NCI-H524 (cell line): ENCODE data around the gene ADAMTS18.

Experiments used
- DNase-seq, 2 experiments: peaks; one replicate each; lab custom pipeline; 2025; lab: John Stamatoyannopoulos, UW

ADAMTS18 gene

DNA sequence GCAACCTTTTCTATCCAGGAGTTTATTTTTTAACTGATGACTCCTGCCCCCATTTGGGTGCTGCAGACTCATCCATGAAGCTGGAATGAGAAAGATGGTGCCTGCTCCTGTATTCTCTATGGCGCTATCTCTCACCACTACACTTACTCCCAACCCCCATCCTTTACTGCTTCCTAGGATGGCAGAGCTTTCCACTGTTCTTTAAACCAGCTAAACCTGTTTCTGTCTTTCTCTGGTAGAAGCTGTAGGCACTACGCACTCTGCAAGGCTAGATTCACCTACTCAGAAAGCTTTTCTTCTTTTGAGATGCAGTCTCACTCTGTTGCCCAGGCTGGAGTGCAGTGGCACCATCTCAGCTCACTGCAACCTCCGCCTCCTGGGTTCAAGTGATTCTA, 47.0 kb downstream of the ADAMTS18 start:
- DNase-seq, result no peak

DNA sequence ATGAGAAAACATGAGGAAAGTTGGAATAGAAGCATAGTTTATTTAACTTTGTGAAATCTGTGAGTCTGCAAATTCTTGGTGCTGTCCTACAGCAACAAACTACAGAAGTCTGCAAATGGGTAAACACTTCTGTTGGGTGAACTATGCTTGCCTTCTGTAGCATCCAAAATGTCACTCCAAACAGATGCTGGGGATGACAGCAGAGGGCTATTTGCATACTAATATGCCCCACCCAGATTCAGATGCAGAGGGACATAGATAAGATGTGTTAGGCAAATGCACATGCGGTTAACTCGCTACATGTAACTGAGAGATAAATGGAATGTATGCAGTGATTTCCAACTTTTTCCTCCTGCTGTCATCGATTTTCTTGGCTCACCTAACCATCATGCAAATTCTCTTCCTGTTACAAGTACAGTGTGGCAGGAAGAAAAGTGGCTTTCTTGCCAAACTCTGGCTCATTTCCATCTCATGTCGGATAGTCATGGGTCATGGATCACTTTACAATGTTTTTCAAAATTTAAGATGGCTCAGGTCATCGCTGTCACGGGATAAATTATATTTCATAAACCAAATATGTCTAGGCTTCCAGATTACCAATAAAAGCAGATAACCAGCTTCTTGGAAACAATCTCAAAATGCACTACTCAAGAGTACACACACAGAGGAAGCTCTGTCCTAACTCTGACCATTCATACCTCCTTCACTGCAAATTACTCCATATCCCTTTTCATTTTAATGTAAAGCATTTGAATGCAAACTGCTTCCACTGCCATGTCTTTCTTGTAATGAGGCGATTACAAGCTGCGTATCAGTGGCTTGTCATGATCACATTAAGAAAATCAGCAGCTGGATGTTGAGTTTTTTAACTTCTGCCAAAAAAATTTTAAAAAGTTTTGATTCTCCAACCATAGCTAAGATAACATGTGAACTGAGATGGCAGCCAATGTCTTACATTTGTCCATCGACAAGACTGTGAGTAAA, 47.7 kb downstream of the ADAMTS18 start:
- DNase-seq, result peak in 1 of 2 experiments; percentile 9

DNA sequence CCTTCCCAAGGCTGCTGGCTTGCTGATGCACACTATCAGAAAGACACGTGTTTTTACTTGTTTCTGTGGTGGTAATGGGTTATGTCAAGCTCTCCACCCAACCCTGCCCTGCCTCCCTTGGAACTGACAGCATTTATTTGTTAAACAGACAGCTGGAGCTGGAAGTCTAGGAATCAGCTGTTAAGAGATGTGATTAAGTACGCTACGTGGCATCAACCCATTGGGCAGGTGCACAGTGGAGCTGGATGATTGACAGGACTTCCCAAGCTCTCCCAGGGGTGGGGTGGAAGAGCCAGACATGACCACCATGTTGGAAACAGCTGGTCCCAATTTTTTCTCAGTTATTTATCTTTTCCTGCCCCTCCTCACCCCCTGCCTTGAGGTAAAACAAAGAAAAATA, 49.4 kb downstream of the ADAMTS18 start:
- DNase-seq, result peak in 1 of 2 experiments; percentile 13

DNA sequence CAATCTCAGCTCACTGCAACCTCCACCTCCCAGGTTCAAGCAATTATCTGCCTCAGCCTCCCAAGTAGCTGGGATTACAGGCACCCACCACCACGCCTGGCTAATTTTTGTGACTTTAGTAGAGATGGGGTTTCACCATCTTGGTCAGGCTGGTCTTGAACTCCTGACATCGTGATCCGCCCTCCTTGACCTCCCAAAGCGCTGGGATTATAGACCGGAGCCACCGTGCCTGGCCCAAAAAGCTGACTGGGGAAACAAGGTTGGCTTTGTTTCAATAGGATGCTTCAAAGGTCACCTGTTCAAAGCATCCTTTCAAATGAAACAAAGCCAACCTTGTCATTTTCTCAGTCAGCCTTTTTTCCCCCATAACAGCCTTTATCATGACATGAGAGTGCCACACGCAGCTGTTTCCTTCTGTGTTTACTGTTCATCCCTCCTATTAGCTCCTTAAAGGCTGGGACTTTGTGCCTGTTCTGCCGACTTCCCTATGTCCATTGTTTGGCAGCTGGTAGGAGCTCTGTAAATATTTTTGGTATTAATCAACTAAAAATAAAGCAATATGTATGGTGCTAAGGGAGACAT, 51.1 kb downstream of the ADAMTS18 start:
- no peak for DNase-seq

DNA sequence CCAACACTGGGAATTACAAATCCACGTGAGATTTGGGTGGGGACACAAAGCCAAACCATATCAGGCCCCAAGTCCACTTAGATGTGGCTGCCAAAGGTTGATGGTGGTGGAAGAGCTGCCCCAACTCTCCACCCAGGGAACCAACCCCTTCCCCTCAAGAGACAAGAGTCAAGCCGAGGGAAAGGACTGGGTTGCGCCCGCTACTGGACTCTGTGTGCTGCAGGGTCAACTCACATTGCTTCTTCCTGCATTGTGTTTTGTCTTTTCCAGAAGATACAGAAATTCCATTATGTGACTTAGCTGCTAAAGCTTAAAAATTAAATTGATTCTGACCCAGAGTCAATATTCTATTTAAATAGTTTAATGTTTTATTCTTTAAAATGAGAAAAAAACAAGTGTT, 58.5 kb downstream of the ADAMTS18 start:
- DNase-seq, result no peak

DNA sequence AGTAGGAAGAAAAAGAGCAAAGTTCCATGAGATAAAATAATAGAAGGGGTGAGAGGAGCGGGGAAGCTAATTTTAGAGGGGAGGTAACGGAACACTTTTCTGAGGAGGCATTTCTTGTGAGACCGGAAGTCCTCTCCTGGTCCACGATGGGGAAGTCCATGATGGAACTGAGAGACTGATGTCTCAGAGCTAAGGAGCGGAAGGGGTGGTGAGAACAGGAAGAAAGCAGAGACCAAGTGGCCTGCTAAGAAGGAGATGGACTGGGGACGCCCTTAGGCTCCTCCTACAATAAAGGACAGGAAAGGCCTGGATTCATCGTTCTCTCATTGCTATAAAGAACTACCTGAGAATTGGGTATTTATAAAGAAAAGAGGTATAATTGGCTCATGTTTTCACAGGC, 59.4 kb downstream of the ADAMTS18 start:
- DNase-seq, result no peak

DNA sequence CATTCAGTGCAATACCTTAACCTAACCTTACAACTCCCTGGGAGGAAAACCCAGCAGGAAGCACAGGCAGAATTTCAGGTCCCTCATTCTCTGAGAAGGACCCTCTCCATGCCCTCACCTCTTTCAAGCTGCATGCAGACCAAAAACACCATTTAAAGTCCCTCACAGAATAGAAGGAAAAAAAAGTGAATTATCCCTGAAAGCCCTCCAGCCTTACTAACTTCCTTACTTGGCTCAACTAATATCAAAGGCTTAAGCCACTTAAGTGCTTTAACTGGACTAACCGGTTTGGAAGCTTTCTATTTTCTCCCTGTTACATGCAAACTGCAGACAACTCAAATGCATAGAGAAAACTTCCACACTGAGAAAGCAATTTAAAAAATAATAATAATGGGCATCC, 60.5 kb downstream of the ADAMTS18 start:
- peak in 1 of 2 experiments; percentile 33 for DNase-seq

DNA sequence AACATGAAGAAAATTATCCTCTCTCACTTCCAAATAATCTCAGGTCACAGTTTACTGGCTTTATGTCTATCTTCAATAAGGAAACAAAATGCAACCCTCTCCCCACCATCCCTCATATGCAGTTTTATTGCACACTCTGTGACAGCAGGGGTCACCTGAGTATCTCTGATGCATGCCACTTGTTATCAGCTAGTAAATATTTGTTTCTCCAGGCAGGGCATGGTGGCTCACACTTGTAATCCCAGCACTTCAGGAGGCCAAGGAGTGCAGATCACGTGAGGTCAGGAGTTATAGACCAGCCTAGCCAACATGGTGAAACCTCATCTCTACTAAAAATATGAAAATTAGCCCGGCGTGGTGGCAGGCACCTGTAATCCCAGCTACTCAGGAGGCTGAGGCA, 61.1 kb downstream of the ADAMTS18 start:
- no peak for DNase-seq

DNA sequence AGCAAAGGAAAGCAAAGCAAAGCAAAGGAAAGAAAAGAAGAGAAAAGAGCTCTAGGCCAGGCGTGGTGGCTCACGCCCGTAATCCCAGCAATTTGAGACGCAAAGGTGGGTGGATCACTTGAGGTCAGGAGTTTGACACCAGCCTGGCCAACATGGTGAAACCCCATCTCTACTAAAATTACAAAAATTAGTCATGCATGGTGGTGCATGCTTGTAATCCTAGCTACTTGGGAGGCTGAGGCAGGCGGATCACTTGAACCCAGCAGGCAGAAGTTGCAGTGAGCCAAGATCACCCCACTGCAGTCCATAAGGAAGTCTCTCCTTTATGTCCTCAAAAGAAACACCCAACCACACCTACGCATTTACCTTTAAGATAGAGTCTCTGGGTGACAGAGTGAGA, 70.1 kb downstream of the ADAMTS18 start:
- DNase-seq, result no peak

DNA sequence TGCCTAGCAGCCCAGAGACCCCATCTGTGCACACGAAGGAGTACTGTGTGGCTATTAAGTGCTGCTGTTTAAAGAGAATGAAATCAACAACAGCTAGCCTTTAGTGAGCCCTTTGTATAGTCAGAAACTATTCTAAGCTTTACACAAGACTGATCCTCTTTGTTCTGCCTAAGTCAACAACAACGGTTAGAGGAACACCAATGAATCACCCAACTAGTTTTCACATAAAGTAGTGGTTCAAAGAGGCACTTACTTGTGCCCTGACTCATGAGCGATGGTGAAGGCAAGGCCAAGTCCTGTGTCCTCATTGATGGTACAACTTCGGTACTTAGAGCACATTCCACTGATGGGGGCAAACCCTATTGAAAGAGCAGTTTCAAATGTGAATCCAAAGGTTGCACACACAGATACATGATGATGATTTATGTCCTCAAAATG, 75.8 kb downstream of the ADAMTS18 start:
- no peak for DNase-seq

DNA sequence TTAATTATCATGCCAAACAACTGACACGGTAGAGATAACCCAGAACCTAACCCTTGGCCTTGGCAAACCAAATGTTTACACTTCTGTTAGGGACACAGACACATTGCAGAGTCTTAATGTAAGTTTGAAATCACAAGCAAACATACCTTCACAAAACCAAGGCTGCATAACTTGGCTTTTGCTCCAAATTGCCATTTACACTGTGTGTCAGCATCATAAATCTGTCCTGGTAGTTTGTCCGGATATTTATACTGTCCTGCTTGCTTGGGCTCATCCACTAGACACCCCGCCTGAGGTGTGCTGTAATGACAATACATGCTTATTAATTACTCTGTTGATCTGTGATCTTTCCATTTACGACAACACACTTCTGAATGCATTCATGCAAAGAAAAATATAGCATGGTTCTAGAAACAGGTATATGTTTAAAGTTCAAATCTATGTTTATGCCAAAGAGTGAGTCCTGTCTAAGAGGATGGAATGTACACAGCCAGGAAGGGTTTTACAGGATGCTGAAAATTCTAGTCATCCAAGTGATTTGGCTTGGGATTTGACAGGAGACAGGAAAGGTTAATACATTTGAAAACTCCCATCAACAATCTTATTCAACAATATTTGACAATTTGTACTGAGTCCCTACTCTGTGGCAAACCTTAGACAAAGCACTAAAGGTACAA, 81.1 kb downstream of the ADAMTS18 start:
- DNase-seq, result no peak

DNA sequence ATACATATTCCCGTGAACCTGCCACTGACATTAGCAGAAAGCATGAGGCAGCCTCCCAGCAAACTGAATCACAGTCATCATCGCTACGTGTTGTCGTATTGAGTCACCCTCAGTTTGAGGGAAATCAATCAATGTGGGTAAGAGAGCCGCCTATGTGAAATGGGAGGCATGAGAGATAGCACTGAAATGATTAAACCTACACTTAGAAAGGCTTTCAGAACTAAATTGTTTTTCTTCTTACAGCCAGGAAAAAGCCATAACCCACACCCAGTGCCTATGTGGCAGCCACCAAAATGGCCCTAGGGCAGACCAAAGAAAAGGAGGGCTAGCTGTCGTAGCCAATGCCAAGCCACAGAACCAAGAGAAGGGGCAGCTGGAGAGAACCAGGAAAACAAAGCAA, 90.5 kb downstream of the ADAMTS18 start:
- DNase-seq, result no peak

DNA sequence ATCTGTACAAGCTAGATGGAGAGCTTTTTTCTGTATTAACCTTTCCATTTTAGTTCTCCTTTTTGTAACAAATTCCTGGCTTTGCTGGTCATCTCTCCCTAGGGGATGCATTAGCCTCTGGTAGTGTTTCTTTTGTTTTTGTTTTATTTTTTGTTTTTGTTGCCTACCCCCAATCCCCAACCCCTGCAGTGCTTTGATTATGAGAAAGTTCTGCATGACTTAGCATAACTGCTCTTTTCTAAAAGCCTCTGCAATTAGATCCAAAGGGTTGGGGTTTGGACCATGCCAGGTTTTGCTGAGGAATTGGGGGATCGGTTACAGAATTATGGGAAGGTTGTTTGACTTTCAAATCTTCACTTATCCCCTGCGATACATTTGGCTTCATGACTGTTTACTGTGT, 98.2 kb downstream of the ADAMTS18 start:
- no peak for DNase-seq

DNA sequence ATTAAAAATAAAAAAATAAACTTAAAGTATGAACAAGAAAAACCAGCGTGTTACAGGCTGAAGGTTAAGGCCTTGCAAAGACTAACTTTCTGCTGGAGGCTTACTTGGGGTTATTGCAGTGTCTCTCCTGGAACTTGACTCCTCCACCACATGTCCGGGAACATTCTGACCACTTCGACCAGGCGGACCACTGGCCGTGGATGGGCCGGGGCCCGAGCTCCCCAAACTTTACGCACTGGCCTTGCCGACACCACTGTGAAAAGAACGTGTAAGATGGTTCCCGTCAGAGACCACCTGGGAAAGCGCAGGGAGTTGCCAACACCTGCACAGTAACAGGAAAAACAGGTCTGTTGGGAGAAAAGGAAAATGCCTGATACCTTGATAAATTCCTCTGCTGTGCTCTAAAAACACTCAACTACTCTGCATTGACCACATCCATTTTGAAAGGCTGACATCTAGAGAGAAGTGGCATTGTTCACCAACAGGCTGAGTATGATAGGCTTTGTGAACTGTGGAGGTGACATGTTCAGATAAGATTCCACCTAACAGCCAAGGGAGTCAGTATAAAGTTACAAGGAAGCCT, 99.1 kb downstream of the ADAMTS18 start:
- no peak for DNase-seq

DNA sequence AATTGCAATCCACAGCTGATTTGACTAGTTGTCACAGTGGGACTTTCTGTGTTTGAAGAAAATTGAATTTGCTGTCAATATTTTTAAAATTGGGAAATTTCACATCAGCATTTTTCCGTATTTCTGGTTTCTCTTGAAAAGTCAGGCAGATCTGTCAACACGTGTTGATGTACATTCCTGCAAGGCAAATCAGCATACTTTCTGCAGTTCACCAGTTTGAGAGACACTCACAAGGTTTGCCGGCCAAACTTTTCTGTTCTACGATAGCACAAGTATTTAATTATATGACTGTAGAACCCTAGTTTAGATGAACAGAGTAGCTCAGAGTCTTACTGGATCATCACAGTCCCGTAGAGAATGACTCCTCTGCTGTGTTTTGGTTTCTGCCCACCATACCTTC, 102.0 kb downstream of the ADAMTS18 start:
- no peak for DNase-seq

DNA sequence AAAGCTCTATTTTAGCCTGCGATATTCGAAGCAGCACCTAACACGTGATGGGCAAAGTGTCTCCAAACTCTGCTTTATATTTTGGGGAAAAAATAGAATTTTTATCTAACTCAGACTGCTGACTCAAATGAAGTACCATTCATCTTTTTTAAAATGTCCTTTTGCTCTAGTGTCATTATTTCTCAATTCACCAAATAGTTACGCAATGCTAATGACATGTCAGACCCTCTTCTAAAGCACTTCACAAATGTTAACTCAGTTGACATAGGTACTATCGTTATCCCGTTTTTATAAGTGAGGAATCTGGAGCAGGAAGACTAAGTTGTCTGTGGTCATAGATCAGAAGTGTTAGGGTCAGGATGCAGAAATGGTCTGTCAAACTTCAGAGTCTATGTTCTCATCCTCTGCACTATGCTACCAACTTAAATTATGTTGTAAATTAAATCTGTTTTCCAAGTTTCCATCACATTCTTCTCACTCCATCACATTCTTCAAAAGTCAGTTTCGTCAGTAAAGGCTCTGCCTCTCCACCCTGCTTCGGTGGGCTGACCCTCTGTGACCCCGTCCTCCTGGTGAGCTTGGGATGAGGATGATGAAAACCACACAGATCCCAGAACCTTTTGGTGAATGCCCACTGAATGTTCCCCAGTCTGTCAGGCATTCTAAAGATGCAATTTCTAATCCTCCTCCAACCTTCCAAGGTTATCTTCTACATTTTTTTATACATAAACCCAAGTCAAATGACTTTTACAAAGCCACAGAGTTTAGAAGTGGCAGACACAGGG, 102.8 kb downstream of the ADAMTS18 start:
- no peak for DNase-seq

DNA sequence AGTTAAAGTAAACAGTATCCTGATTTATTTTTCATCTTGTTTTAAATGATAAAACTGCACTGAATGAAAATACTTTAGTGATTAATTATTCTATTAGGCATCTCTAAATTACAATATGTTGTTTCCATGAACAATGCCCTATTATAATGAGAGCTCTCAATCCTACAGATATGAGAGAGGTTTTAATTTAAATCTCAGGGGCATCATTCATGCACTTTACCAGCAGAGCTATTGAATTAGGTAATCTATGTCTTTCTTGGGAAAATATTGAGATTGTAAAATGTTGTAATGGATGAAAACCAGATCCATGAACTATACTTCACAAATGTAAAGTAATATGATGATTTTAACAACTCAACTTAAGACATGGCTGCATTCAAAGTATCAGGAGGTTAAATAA, 103.8 kb downstream of the ADAMTS18 start:
- DNase-seq, result no peak

DNA sequence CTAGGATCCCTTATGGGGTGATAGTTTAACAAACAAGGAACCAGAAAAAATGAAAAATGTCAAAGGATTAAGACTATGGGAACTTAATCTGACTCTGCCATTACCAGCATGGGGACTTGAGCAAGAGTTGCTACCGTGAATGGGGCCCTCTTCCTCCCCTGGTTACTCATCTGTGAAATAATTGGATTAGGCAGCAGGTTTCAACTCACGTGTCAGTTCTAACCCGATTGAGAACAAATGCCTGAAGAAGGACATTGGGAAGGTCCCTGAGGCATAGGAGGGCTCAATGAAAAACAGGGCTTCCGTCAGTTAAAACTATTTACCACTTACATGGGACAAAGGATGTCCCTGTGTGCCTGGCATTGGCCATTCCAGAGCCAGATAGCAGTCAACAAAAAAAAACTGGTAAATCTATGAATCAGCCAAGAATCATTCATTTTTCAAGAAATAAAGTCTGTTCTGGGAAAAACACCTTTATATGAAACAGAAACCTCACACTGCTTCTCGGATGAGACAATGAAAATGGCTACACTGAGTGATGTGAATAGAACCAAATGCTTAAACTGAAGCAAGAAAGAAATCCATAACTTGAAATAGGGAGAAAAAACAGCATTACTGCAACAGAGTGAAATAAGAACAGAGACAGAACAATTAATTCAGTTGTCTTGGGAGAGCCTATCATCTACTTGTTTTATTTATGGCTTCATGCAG, 104.3 kb downstream of the ADAMTS18 start:
- peak; percentile 60 to 83 for DNase-seq

DNA sequence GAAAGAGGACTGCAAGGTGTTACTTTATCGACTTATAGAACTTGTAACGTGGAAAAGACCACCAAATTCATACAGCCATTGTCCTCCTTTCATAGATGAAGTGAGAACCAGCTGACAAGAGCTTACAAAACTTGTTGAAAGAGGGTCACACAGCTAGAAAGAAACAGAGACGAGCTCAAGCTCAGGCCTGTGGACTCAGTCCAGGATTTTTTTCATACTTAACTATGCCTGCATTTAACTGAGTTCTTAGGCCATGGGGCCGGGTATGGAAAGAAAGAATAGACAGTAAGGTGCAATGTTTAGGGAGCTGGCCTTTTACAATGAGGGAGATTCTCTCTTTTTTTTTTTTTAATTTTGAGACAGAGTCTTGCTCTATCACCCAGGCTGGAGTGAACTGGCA, 106.1 kb downstream of the ADAMTS18 start:
- no peak for DNase-seq

DNA sequence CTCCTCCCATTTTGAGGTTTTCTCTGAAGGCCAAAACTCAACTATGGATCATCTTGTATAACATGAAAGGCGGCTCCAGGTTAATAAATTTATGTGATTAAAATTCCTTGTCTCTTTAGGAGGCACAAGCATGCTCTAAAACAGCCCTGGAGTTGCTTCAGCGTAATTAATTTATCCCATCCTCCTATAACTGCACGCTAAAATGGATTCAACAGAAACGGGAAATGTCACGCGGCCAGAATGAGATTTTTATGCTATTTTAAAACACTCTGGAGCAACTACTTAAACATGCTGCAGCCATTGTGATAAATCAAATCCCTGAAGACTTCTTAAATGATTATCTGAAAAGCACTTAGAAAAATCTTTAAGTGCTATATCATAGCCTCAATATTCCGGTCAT, 106.6 kb downstream of the ADAMTS18 start:
- DNase-seq, result no peak

DNA sequence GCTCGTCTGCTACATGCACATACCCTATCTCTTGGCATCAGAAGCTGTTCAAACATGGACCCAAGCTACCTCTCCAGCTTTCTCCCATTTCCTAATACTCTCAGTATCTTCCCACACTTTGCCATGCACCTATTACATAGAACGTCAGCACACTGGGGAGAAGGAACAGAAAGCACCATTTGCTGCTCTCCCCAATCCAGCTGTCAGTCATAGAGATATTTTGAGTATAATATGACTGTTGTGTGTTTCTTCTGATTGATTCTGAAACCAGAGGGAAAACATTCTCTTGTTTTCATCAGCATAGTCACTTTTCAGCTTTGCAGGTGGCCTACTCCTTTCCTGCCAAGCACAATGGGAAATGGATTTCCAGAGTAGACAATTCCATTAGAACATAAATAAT, 107.1 kb downstream of the ADAMTS18 start:
- no peak for DNase-seq
